HG02970 (cell line): ENCODE data around the gene MINK1.

Source experiments
- ATAC-seq: cut with Tn5 transposase; IDR thresholded peaks from one replicate; pipeline ENCODE4 v1.9.1; 2021; ENCODE audit warnings: mild to moderate bottlenecking, moderate library complexity, moderate number of reproducible peaks; ENCODE audit not compliant: unreplicated experiment, low FRiP score

MINK1 gene

GRCh38 chr17:4944163-4944553 lies 111.0 kb downstream of the MINK1 start:
- no peak for ATAC-seq

DNA sequence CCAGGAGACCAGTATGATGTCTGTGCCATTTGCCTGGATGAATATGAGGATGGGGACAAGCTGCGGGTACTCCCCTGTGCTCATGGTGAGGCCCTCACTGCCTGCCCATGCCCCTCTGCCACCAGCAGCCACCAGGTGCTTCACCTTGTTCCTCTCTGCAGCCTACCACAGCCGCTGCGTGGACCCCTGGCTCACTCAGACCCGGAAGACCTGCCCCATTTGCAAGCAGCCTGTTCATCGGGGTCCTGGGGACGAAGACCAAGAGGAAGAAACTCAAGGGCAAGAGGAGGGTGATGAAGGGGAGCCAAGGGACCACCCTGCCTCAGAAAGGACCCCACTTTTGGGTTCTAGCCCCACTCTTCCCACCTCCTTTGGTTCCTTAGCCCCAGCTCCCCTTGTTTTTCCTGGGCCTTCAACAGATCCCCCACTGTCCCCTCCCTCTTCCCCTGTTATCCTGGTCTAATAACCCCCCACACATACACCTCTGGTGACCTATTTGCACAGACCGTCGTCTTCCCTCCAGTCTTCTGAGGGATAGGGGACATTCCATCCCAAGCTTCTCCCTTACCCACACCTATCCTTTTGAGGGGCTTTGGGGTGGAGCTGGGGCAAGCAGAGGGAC lies 111.5 kb downstream of the MINK1 start:
- no peak for ATAC-seq

GRCh38 chr17:4945176-4945943 lies 112.2 kb downstream of the MINK1 start:
- ATAC-seq: no peak

DNA sequence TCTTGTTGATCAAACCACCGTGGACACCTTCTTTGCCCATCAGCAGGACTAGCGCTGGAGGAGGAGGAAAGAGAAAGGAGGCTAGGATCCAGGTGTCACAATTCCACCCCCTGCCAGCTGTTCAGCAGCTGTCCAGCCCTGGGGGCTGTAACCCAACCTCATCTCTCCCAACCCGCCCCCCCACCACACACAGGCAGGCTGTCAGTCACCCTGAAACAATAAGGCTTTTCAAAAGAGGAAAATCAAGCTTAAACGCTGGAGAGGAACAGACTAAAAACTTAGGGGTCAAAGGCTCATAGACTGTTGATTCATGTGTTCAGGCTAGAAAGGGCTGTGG lies 112.8 kb downstream of the MINK1 start:
- ATAC-seq: no peak

- no peak for ATAC-seq
These were observed 113.3 kb downstream of the MINK1 start for GRCh38 chr17:4946312-4946976.

DNA sequence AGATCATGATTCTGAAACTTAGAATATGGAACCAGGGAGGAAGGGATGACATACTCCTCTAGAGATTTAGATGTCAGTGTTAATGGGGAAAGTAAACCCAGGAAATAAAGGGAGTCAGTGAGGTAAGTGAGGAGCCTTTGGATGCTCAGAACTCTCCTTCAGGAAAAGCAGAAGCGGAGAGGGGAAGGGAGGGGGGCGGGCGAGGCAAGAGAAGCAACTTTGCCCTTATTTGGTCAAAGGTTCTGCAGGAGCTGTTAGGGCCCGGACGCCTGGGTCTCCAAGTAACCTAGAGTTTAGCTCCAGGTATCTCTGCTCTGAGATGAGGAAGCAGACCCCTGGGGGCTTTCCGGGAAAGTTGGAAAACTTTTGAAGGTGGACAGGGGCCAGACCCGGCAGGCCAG lies 113.9 kb downstream of the MINK1 start:
- no peak for ATAC-seq
